ENCODE data around the gene CCL7. TPM values are rescaled to one million over a fixed set of nuclear protein-coding genes. Genes with fewer than 3 reads are reported as not detected.
"Not testable (repeated sequence)": the region's sequence is repeated elsewhere in the genome, so short reads cannot be mapped to it uniquely, and the experiment has no call there.

CCL7 gene
- total RNA-seq, 1 donor from 2014 or later, result not detected

GRCh38 chr17:34226011-34226743 lies 43.8 kb upstream of the CCL7 start:
- Histone ChIP-seq H3K27me3 (ENCODE audit: low read depth) (no peaks in the 10 kb centered on the region), H3K4me1 (no peaks in the 10 kb centered on the region), H3K9me3 (replicated peaks) (peaks cover 16% of the 10 kb centered on the region), H3K27ac (replicated peaks) (no peak overlapping the region), H3K36me3 (no peaks in the 10 kb centered on the region), H3K4me3 (no peak overlapping the region)
- TF ChIP-seq CTCF (IDR thresholded peaks at IDR 0.05; ENCODE audit: borderline replicate concordance), result no peak
- intact Hi-C loops (cut with micrococcal nuclease), result no loop called here
- DNase-seq, result no peak

- H3K4me3 ChIP-seq, result no peak overlapping the region
- H3K36me3 ChIP-seq, result no peaks in the 10 kb centered on the region
- no peaks in the 10 kb centered on the region for H3K4me1 ChIP-seq
- intact Hi-C loops (cut with micrococcal nuclease), result no loop called here
- H3K9me3 ChIP-seq (replicated peaks), result peaks cover 16% of the 10 kb centered on the region
- DNase-seq, result no peak
- no peak overlapping the region for H3K27ac ChIP-seq (replicated peaks)
- TF ChIP-seq CTCF (IDR thresholded peaks at IDR 0.05; ENCODE audit: borderline replicate concordance), result no peak
- H3K27me3 ChIP-seq (ENCODE audit: low read depth), result no peaks in the 10 kb centered on the region
Observed at GRCh38 chr17:34226744-34227034, 43.3 kb upstream of the CCL7 start.

GRCh38 chr17:34227293-34227692 lies 42.7 kb upstream of the CCL7 start:
- DNase-seq; H3K36me3 ChIP-seq; intact Hi-C loops (cut with micrococcal nuclease); H3K4me1 ChIP-seq; H3K27ac ChIP-seq (replicated peaks); H3K4me3 ChIP-seq; H3K27me3 ChIP-seq (ENCODE audit: low read depth): not testable (repeated sequence)
- peaks cover 16% of the 10 kb centered on the region for H3K9me3 ChIP-seq (replicated peaks)

- Histone ChIP-seq H3K27me3 (ENCODE audit: low read depth) (no peaks in the 10 kb centered on the region), H3K4me3 (no peak overlapping the region), H3K4me1 (peaks cover 2% of the 10 kb centered on the region), H3K9me3 (replicated peaks) (peaks cover 16% of the 10 kb centered on the region), H3K27ac (replicated peaks) (no peak overlapping the region), H3K36me3 (no peaks in the 10 kb centered on the region)
- DNase-seq, result no peak
- no peak for TF ChIP-seq CTCF (IDR thresholded peaks at IDR 0.05; ENCODE audit: borderline replicate concordance)
- intact Hi-C loops (cut with micrococcal nuclease), result no loop called here
Observed at GRCh38 chr17:34227707-34228106, 42.3 kb upstream of the CCL7 start.

- peaks cover 13% of the 10 kb centered on the region for H3K4me1 ChIP-seq
- no peak overlapping the region for H3K4me3 ChIP-seq
- DNase-seq, result no peak
- no peaks in the 10 kb centered on the region for H3K27me3 ChIP-seq (ENCODE audit: low read depth)
- H3K9me3 ChIP-seq (replicated peaks), result peaks cover 16% of the 10 kb centered on the region
- intact Hi-C loops (cut with micrococcal nuclease), result no loop called here
- no peaks in the 10 kb centered on the region for H3K36me3 ChIP-seq
- no peak overlapping the region for H3K27ac ChIP-seq (replicated peaks)
- no peak for TF ChIP-seq CTCF (IDR thresholded peaks at IDR 0.05; ENCODE audit: borderline replicate concordance)
Observed at GRCh38 chr17:34228781-34229180, 41.2 kb upstream of the CCL7 start.

- no peaks in the 10 kb centered on the region for H3K36me3 ChIP-seq
- no peak overlapping the region for H3K4me3 ChIP-seq
- no peak for DNase-seq
- H3K27ac ChIP-seq (replicated peaks), result no peak overlapping the region
- no peak for TF ChIP-seq CTCF (IDR thresholded peaks at IDR 0.05; ENCODE audit: borderline replicate concordance)
- H3K9me3 ChIP-seq (replicated peaks), result peaks cover 16% of the 10 kb centered on the region
- intact Hi-C loops (cut with micrococcal nuclease), result no loop called here
- H3K27me3 ChIP-seq (ENCODE audit: low read depth), result no peaks in the 10 kb centered on the region
- H3K4me1 ChIP-seq, result peaks cover 28% of the 10 kb centered on the region
Observed at GRCh38 chr17:34230342-34230741, 39.7 kb upstream of the CCL7 start.
